Choroid plexus epithelial cell (primary cell): ENCODE data around the gene LDB2.
A peak's percentile ranks its signal among the peaks of the same experiment; 100 is the strongest.

ENCODE experiments used
- DNase-seq: peaks from one replicate; pipeline ENCODE4 v3.0.0-alpha.2; 2010; ENCODE audit warnings: low read depth
- H3K4me3 ChIP-seq: 2 replicates; pipeline ENCODE4 v1.5.1; 2011; ENCODE audit warnings: low read depth, mild to moderate bottlenecking, control low read depth, low read length, moderate library complexity
- TF ChIP-seq, protein P1 (sequence below): conservative IDR thresholded peaks from 2 replicates; pipeline ENCODE4 v1.5.1; 2011; ENCODE audit warnings: low read depth, mild to moderate bottlenecking, control low read depth, inconsistent platforms, low read length, moderate library complexity

The LDB2 gene

DNA sequence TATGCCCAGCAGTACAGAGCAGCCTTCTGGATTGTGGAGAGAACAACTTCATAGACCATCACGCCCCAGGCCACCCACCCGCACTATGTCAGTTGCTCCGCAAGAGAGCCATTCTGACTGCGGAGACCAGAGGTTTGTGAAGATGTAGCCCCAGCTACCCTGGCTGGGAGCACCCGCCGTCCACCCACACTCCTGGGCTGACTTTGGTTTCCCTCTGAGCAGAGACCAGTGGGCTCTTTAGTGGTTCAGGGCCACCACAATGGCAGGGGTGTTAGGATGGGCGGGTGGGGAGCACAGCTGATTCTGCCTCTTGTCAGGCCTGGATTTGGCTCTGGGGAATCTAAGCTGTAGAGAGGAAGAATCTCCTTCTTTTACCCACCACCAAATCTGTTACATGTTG, 313.4 kb downstream of the LDB2 start:
- TF ChIP-seq, protein P1, sequence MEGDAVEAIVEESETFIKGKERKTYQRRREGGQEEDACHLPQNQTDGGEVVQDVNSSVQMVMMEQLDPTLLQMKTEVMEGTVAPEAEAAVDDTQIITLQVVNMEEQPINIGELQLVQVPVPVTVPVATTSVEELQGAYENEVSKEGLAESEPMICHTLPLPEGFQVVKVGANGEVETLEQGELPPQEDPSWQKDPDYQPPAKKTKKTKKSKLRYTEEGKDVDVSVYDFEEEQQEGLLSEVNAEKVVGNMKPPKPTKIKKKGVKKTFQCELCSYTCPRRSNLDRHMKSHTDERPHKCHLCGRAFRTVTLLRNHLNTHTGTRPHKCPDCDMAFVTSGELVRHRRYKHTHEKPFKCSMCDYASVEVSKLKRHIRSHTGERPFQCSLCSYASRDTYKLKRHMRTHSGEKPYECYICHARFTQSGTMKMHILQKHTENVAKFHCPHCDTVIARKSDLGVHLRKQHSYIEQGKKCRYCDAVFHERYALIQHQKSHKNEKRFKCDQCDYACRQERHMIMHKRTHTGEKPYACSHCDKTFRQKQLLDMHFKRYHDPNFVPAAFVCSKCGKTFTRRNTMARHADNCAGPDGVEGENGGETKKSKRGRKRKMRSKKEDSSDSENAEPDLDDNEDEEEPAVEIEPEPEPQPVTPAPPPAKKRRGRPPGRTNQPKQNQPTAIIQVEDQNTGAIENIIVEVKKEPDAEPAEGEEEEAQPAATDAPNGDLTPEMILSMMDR, result no peak
- DNase-seq, result no peak
- no peak overlapping the region for H3K4me3 ChIP-seq

DNA sequence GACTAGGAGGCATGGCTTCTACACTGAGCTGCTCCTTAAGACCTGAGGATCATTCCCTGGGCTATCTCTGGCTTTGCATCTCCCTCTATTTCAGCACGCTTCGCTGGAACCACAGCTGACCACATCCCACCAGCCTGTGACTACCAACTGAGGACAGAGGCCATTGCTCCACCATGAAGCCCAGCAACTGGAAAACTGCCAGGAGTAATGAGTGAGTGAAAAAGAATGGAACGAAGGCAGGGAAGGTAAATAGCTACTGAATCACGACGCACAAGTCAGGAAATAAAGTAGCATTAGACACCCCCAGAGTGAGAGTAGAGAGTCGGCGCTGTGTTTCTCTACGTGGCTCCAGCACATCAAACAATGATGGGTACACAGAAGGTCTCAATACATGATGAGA, 314.7 kb downstream of the LDB2 start:
- no peak overlapping the region for H3K4me3 ChIP-seq
- TF ChIP-seq, protein P1, result no peak
- DNase-seq, result peak; percentile 78

DNA sequence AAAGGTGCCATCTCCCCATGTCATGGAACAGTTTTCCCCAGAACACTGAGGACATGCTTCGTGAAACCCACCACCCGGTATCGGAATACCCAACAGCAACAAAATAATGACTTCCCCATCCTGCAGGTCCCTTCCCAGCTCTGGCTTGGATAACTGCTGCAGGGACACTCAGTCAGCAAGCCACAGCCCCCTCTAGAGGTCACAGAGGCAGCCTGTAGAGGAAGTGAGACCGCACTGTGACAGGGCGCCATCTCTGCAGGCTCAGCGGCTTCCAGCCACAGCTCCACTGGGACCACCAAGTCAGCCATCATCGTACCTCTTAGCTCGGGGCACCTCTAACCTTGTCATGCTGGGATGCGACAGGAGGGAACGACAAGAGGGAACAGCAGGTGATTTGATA, 315.9 kb downstream of the LDB2 start:
- TF ChIP-seq, protein P1, result peak; percentile 43
- DNase-seq, result no peak
- H3K4me3 ChIP-seq, result no peak overlapping the region

DNA sequence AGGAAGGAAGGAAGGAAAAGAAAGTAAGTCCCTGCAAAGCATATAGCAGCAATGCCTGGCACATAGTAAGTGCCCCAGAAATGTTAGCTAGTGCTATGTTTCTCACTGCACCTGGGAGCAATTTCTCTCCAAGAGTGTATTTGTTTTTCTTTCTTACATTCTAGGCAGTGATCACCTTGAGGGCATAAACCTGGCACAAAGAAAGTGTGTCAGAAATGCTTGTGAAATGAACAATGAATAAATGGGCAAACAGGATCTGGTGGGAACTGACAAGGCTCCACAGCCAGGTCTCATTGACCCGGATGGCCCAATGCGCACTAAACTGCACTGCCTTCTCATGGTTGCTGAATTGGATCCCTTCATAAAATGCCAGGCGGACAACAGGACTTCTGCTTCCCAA, 316.4 kb downstream of the LDB2 start:
- TF ChIP-seq, protein P1, result no peak
- no peak for DNase-seq
- no peak overlapping the region for H3K4me3 ChIP-seq

DNA sequence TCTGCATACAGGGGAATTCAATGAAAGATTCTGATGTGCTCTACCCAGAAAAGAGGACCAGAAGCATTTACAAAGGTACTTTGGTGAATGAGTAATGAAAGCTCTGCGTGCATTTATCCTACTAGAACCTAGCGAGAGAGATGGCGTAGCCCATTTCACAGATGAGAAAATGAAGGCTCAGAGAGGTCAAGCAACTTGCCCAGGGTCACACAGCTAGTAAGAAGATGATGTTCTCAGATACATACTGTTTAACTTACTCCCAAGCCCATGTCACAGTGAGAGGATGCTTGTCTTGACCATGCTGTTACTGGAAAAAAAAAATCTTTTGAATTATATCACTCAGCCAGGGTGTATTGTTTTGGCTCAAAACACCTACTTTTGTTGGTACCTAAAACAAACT, 317.3 kb downstream of the LDB2 start:
- no peak for DNase-seq
- TF ChIP-seq, protein P1, result no peak
- H3K4me3 ChIP-seq, result no peak overlapping the region

DNA sequence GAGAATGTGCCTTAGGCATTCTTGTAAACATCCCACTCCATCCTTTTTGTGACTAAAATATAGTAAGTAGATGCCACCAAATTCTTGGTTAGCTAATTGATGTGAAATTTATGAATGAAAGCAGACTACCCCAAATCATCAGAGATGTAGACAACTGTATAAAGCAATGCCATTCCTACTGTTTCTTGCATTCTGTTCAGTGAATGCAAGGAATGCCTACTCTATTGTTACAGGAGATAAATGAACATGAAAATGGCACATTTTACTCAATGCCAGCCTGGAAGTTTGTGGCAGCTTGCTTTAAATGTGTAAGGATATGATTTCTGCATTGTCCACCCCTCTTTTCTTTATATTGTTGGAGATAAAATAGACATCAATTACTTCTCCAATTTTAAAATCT, 317.9 kb downstream of the LDB2 start:
- TF ChIP-seq, protein P1, result no peak
- DNase-seq, result no peak
- H3K4me3 ChIP-seq, result no peak overlapping the region

DNA sequence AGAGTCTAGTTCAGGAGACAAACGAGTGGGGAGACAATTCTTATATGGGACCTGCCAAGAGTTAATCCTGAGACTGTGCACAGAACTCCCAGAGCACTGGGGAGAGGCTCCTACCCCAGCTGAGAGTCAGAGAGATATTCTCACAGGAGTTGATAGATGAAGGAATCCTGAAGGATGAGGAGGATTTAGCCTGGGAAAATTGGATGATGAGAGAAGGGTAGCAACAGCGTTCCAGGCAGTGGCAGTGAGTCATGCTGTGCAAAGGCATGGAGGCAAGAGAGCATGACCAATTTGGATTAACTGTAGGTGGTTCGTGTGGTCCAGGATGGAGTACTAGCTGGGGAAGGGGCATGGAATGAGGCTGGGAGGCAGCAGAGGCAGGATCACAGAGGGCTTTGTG, 318.6 kb downstream of the LDB2 start:
- DNase-seq, result no peak
- TF ChIP-seq, protein P1, result no peak
- H3K4me3 ChIP-seq, result no peak overlapping the region
